ENCODE measurements around the gene GPATCH8.

DNA sequence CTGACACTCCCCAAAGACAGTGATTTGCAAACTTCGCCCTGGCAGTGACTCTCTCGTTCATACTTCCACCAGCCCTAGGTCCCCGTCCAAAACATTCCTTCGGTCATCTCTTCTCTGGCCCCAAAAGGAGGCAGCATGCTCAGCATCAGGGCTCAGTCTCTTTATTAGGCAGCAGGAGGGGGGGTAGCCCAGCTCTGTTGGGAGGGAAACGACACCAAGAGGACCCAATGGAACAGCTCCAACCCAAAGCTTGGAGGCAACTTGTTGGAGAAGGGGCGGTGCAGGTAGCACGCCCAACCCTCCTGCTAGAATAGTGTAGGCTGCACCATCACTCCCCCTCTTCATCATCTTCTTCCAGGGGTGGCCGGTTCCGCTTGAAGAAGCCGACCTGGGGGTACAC is 131.2 kb downstream of the GPATCH8 start:
- TF ChIP-seq, protein P1, sequence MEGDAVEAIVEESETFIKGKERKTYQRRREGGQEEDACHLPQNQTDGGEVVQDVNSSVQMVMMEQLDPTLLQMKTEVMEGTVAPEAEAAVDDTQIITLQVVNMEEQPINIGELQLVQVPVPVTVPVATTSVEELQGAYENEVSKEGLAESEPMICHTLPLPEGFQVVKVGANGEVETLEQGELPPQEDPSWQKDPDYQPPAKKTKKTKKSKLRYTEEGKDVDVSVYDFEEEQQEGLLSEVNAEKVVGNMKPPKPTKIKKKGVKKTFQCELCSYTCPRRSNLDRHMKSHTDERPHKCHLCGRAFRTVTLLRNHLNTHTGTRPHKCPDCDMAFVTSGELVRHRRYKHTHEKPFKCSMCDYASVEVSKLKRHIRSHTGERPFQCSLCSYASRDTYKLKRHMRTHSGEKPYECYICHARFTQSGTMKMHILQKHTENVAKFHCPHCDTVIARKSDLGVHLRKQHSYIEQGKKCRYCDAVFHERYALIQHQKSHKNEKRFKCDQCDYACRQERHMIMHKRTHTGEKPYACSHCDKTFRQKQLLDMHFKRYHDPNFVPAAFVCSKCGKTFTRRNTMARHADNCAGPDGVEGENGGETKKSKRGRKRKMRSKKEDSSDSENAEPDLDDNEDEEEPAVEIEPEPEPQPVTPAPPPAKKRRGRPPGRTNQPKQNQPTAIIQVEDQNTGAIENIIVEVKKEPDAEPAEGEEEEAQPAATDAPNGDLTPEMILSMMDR (IDR thresholded peaks at IDR 0.05; ENCODE audit: control extremely low read depth in 1 of 3, insufficient read depth in 1 of 3, low read depth in 1 of 3, low read length in 3 of 3): no peak
- TF ChIP-seq TAF1 (IDR thresholded peaks at IDR 0.05; ENCODE audit: low read depth, low read length): no peak
- no peak for TF ChIP-seq RAD21 (IDR thresholded peaks at IDR 0.05 in 1 of 2, conservative IDR thresholded peaks at IDR 0.05 in 1 of 2; ENCODE audit: low read depth in 2 of 2, low read length in 2 of 2)
- no peak for TF ChIP-seq RFX5 (IDR thresholded peaks at IDR 0.05; ENCODE audit: borderline replicate concordance, low read depth, low read length)
- no peak for TF ChIP-seq JUND (IDR thresholded peaks at IDR 0.05; ENCODE audit: low read length)
- no peak for TF ChIP-seq SRF (IDR thresholded peaks at IDR 0.05; ENCODE audit: low read depth, low read length)
- TF ChIP-seq RBBP5 (IDR thresholded peaks at IDR 0.05; ENCODE audit: borderline replicate concordance, low read depth, low read length): no peak
- TF ChIP-seq EZH2 (IDR thresholded peaks at IDR 0.05; ENCODE audit: low read depth, low read length, severe bottlenecking): no peak
- TF ChIP-seq CHD2 (IDR thresholded peaks at IDR 0.05; ENCODE audit: low read length): no peak
- no peak for TF ChIP-seq ASH2L (IDR thresholded peaks at IDR 0.05; ENCODE audit: low read length)
- TF ChIP-seq BRCA1 (IDR thresholded peaks at IDR 0.05; ENCODE audit: low read depth, low read length): no peak
- TF ChIP-seq SP1 (IDR thresholded peaks at IDR 0.05; ENCODE audit: low read depth, low read length): no peak
- TF ChIP-seq RXRA (IDR thresholded peaks at IDR 0.05; ENCODE audit: insufficient read depth, low read depth, low read length): no peak
- TF ChIP-seq POLR2A (IDR thresholded peaks at IDR 0.05; ENCODE audit: control extremely low read depth in 1 of 2, low read depth in 2 of 2, low read length in 2 of 2): no peak

Measured in H1 (cell line).